Endometrium (tissue), 2 donors: ENCODE data around the gene MAMDC2.
A peak's percentile ranks its signal among the peaks of the same experiment; 100 is the strongest.

Source experiments
- FAIRE-seq: peaks from 2 replicates; lab custom pipeline; 2012; peaks lifted over from hg19 to GRCh38; lab: Jason Lieb, UNC
- donor health status: control.
- donor health status: control.

MAMDC2 gene

GRCh38 chr9:70043689-70044489 lies at the start of gene MAMDC2:
Gene MAMDC2 (plus strand): TSS chr9:70043848. CDS start chr9:70044198, 350 bp downstream.
- no peak for FAIRE-seq

GRCh38 chr9:69995846-69996245 lies 47.8 kb upstream of the MAMDC2 start:
- no peak for FAIRE-seq

- peak; percentile 54 for FAIRE-seq
These were observed 46.7 kb upstream of the MAMDC2 start for GRCh38 chr9:69996967-69997366.

GRCh38 chr9:69997524-69997923 lies 46.1 kb upstream of the MAMDC2 start:
- no peak for FAIRE-seq

GRCh38 chr9:69999315-69999714 lies 44.3 kb upstream of the MAMDC2 start:
- no peak for FAIRE-seq

- no peak for FAIRE-seq
These were observed 43.2 kb upstream of the MAMDC2 start for GRCh38 chr9:70000469-70000868.

- FAIRE-seq: no peak
These were observed 39.5 kb upstream of the MAMDC2 start for GRCh38 chr9:70003901-70004714.

- FAIRE-seq: no peak
These were observed 37.3 kb upstream of the MAMDC2 start for GRCh38 chr9:70006306-70006705.

- no peak for FAIRE-seq
These were observed 35.8 kb upstream of the MAMDC2 start for GRCh38 chr9:70007831-70008230.

- FAIRE-seq: peak; percentile 62
These were observed 33.6 kb upstream of the MAMDC2 start for GRCh38 chr9:70010015-70010414.

GRCh38 chr9:70011366-70011765 lies 32.3 kb upstream of the MAMDC2 start:
- no peak for FAIRE-seq

- FAIRE-seq: no peak
These were observed 31.1 kb upstream of the MAMDC2 start for GRCh38 chr9:70012569-70012968.

- no peak for FAIRE-seq
These were observed 30.0 kb upstream of the MAMDC2 start for GRCh38 chr9:70013598-70014196.

GRCh38 chr9:70015099-70015498 lies 28.5 kb upstream of the MAMDC2 start:
- no peak for FAIRE-seq

GRCh38 chr9:70020217-70020616 lies 23.4 kb upstream of the MAMDC2 start:
- FAIRE-seq: no peak

- FAIRE-seq: no peak
These were observed 22.6 kb upstream of the MAMDC2 start for GRCh38 chr9:70020991-70021571.

GRCh38 chr9:70028287-70028686 lies 15.4 kb upstream of the MAMDC2 start:
- FAIRE-seq: no peak

- no peak for FAIRE-seq
These were observed 13.5 kb upstream of the MAMDC2 start for GRCh38 chr9:70030156-70030555.

- peak; percentile 45 for FAIRE-seq
These were observed 12.5 kb upstream of the MAMDC2 start for GRCh38 chr9:70031141-70031545.

GRCh38 chr9:70034271-70034711 lies 9.4 kb upstream of the MAMDC2 start:
- no peak for FAIRE-seq

- no peak for FAIRE-seq
These were observed 8.0 kb upstream of the MAMDC2 start for GRCh38 chr9:70035691-70036090.

GRCh38 chr9:70036641-70037040 lies 7.0 kb upstream of the MAMDC2 start:
- no peak for FAIRE-seq
